ENCODE results near the gene TMPRSS7.

Gene TMPRSS7

GRCh38 chr3:112056451-112056929 lies 22.0 kb downstream of the TMPRSS7 start:
- DNase-seq (ENCODE audit: low read depth in 4 of 4, low spot score in 1 of 4): no peak

- DNase-seq (ENCODE audit: low read depth in 4 of 4, low spot score in 1 of 4): no peak
Observed at GRCh38 chr3:112059497-112059896, 25.0 kb downstream of the TMPRSS7 start.

- no peak for DNase-seq (ENCODE audit: low read depth in 4 of 4, low spot score in 1 of 4)
Observed at GRCh38 chr3:112061152-112061551, 26.6 kb downstream of the TMPRSS7 start.

- DNase-seq (ENCODE audit: low read depth in 4 of 4, low spot score in 1 of 4): peak in 1 of 4 experiments; percentile 5
Observed at GRCh38 chr3:112072387-112073060, 38.0 kb downstream of the TMPRSS7 start.

GRCh38 chr3:112074006-112074405 lies 39.5 kb downstream of the TMPRSS7 start:
- DNase-seq (ENCODE audit: low read depth in 4 of 4, low spot score in 1 of 4): no peak

GRCh38 chr3:112074616-112075497 lies 40.3 kb downstream of the TMPRSS7 start:
- no peak for DNase-seq (ENCODE audit: low read depth in 4 of 4, low spot score in 1 of 4)

- no peak for DNase-seq (ENCODE audit: low read depth in 4 of 4, low spot score in 1 of 4)
Observed at GRCh38 chr3:112078125-112079083, 43.9 kb downstream of the TMPRSS7 start.

- DNase-seq (ENCODE audit: low read depth in 4 of 4, low spot score in 1 of 4): no peak
Observed at GRCh38 chr3:112083239-112083638, 48.7 kb downstream of the TMPRSS7 start.

- DNase-seq (ENCODE audit: low read depth in 4 of 4, low spot score in 1 of 4): no peak
Observed at GRCh38 chr3:112084980-112085705, 50.6 kb downstream of the TMPRSS7 start.

GRCh38 chr3:112085735-112086075 lies 51.2 kb downstream of the TMPRSS7 start:
- no peak for DNase-seq (ENCODE audit: low read depth in 4 of 4, low spot score in 1 of 4)

- peak in 1 of 4 experiments; percentile 43 for DNase-seq (ENCODE audit: low read depth in 4 of 4, low spot score in 1 of 4)
Observed at GRCh38 chr3:112086076-112086854, 51.7 kb downstream of the TMPRSS7 start, which contains the start of gene C3orf52. Gene C3orf52 (plus strand): TSS chr3:112086389. CDS start chr3:112086408, 19 bp downstream.

GRCh38 chr3:112086875-112087524 lies 52.5 kb downstream of the TMPRSS7 start:
- no peak for DNase-seq (ENCODE audit: low read depth in 4 of 4, low spot score in 1 of 4)

- DNase-seq (ENCODE audit: low read depth in 4 of 4, low spot score in 1 of 4): no peak
Observed at GRCh38 chr3:112087746-112088145, 53.2 kb downstream of the TMPRSS7 start.

- no peak for DNase-seq (ENCODE audit: low read depth in 4 of 4, low spot score in 1 of 4)
Observed at GRCh38 chr3:112088944-112089343, 54.4 kb downstream of the TMPRSS7 start.

GRCh38 chr3:112089956-112090886 lies 55.7 kb downstream of the TMPRSS7 start:
- no peak for DNase-seq (ENCODE audit: low read depth in 4 of 4, low spot score in 1 of 4)

GRCh38 chr3:112090887-112091586 lies 56.5 kb downstream of the TMPRSS7 start:
- no peak for DNase-seq (ENCODE audit: low read depth in 4 of 4, low spot score in 1 of 4)

- no peak for DNase-seq (ENCODE audit: low read depth in 4 of 4, low spot score in 1 of 4)
Observed at GRCh38 chr3:112092496-112093179, 58.1 kb downstream of the TMPRSS7 start.
